GM21723 (cell line): ENCODE results near the gene COPS8.

Experiments
- ATAC-seq: cut with Tn5 transposase; IDR thresholded peaks from one replicate; pipeline ENCODE4 v1.9.1; 2021; ENCODE audit warnings: mild to moderate bottlenecking, moderate library complexity; ENCODE audit not compliant: unreplicated experiment

COPS8 gene

DNA sequence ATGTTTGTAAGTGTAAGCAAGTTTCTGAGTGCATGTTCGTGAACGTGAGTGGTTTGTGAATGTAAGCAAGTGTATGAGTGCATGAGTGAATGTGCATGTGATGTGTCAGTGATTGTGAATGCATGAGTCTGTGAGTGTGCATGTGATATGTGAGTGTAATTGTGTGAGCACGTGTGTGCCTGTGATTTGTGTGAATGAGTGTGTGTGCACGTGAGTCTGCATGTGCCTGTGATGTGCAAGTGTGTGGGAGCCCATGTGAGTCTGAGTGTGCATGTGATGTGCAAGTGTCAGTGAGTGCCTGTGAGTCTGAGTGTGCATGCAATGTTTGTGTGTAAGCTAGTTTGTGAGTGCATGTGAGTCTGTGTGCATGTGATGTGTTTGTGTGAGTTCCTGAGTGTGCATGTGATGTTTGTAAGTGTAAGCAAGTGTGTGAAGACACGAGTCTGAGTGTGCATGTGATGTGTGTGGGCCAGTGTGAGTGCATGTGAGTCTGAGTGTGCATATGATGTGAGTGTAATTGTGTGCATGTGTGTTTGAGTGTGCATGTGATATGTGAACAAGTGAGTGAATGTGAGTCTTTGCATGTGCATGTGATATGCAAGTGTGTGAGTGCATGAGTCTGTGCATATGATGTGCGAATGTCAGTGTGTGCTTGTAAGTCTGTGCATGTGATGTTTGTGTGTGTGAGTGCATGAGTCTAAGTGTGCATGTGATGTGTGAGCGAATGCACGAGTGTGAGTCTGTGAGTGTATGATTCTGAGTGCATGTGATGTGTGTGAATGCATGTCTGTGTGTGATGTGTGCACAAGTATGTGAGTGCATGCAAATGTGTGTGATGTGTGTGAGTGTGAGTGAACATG, 45.1 kb downstream of the COPS8 start:
- no peak for ATAC-seq

DNA sequence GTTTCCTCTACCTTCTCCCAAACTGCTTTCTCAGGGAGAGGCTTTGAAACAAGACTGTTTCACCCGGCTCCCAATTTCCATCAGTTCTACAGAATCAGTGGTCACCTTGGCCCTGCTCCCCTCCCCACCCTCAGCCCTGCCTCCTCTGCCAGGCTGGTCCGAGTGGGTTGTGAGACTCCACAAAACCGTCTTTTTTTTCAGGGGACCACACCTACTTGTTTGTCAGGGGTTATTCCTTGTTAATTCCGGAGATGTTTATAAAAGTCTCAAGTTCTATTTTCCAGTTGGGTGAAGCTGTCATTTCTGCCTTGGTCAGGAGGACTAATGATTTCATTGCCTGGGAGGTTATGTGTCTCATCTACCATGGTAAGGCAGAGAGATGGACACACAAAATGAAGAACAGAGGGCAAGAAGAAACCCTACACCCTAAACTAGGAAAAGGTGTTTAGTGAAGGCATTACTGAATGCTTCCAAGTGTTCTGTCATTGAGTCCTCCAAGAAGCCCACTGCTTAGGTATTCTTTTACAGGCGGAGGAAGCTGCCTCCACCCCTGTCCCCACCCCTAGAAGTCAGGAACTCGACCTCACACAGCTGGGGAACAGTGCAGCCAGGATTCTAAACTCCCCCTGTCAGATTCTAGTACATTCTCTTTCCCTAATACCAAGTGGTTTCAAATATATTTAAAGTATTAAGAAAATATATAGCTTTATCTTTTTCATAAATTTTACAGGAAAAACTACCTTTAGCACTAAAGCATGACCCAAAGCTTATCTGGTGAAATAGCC, 46.3 kb downstream of the COPS8 start:
- ATAC-seq = no peak

DNA sequence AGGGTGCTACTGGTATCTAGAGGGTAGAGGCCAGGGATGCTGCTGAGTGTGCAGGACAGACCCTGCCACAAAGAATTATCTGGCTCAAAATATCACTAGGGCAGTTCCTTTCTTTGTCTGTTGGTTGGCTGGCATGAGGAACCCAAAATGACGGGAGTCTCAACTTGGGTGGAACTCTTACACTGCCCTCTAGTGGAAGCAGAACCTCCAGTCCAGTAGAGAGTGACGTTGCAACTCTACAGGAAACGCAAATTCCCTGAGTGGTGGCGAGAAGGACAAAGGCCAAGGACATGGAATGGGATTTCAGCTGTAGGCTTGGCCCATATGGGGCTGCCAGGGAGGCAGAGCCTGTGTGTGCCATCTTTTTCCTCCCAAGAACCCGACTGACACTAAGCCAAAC, 47.1 kb downstream of the COPS8 start:
- no peak for ATAC-seq

DNA sequence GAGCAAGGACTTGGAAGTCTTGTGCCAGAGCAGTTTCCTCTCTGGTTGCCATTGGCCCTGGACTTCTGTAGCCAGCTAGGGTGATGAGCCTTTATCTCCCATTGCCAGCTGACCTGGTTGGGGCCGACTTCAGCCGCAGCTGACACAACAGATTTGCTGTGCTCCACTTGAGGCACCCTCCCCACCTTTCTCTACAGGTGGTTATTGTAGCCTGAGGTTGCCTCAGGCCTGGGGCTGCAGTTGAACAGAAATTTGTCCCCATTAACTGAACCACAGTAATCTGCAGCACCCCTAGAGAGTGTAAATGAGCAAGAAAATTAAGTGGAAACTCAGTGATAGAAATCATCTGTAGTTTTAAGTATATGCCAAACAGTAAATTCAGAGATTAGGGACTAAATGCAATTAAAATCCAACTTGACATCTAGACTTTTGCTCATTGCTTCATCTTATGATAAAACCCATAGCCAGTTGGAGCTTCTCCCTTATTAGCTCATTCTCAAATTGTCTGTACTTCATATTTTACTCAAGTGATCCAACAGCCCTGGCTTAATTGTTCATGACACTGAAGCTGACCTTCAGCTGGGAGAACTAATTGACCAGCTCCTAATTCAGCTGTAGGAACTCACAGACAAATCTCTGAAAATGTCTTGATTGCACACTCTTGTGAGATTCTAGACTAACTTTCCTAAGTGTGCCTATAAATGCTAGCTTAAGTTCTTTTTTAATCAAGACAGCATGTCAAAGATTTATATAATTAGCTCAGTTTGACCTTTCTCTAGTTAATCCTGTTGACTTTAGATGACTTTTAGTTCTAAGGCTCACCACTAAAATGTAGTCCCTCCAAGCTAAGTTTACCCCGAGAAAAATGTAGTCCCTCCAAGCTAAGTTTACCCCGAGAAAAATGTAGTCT, 48.9 kb downstream of the COPS8 start:
- ATAC-seq = no peak

DNA sequence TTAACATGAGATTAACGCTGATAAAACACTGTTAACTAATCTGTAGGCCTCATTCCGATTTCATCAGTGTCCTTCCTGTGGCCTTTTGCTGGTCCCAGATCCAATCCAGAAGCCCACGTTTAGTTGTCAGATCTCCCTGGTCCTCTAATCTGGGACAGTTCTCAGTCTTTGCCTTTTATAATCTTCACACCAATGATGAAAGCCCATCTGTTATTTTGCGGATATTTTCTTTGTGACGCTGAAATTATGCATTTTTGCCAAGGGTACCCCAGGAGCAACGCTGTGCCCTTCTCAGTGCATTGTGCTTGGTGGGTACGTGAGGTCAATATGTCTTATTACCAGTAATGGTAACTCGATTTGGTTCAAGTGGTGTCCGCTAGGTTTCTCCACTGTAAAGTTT, 51.1 kb downstream of the COPS8 start:
- no peak for ATAC-seq

DNA sequence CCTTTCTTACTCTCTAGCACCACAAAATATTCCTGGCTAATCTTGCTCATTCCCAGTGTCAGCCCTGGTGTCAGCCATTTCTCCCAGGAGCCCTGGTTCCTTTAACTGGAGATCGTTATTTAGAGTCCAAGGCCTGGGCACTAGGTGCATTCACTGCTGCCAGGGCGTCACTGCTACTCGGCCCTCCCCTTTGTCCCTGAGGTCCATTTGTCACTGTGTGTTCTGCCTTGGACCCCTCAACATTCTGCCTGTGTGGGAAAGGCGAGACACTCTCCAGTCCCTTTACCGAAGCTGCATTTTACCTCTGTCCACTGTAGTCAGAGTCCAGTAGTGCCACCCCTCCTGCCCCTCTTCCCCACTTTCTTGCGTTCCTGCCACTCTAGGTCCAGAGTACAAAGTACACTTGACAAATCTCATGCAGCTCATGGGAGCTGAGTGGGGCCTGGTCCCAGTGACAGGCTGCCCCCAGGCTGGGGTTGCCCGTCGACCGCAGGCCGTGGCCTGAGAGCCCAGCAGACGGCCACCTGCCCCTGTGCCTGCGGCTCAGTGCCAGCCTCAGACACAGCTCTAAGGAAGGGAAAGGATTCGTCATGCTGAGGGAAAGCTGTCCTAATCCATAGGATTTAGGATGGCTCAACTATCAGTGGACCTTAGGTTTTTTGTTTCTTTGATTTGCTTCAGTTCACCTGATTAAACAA, 52.1 kb downstream of the COPS8 start:
- no peak for ATAC-seq

DNA sequence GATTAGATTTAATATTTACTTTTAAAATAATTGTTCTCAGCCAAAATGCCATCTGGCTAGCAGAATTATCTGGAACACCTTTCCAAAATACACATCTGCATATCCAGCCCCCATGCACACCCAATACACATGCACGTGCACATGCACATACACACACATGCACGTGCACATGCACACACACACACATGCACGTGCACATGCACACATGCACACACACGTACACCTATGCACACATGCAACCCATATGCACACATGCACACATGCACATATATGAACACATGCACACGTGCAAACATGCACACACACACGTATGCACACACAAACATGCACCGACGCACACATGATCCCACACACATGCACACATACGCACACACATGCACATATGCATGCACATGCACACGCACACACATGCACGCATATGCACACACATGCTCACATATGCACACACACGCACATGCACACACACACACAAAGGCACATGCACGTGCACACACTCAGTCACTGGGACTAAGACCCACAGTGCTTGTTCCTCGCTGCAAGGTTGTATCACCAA, 53.5 kb downstream of the COPS8 start:
- no peak for ATAC-seq

DNA sequence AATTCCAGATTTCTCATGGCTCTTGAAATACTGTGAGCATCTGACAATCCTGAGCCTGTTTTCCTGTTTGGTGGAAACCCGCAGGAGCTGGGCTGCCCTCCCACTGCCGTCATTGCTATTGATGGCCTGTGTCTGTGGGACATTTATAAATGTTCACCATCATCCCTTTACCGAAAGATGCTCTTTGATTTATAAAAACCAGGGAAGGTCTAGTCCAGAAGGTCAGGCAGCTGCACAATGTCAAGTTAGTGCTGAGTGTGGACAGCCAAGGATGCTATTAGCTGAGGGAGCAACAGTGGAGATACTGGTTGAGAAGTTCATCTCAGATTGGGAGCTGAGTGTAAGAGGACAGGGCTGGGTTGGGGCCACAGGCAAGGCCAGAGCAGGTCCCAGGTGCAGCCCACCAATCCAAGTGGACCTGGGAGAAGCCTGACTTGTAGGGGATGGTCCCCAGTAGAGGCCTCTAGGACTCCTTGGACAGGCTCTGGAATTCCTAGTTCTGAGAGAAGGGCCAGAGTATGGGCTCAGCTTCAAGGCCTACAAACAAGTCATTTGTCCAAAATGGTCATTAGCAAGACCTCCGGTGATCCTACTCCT, 55.1 kb downstream of the COPS8 start:
- ATAC-seq = no peak

DNA sequence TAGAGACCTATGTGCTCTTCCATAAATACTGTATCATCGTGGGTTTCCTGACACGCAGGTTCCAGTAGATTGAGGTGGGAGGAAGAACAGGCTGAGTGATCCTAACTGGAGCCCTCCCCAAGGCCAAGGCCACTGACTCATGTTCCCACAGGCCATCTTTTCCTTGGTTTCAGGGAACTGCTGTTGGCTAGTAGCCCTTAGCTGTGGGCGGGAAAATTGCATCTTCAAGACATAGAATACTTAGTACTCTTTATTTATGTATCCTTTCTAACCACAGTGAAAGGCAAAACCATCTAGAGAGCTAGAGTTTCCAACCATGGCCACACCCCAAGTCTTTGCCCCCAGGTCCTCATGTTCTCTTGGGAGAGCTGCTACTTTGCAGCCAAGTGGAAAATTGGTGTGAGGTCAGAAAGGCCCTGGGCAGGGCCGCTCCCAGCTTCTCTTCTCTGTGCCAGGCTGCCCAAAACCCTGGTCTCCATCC, 55.9 kb downstream of the COPS8 start:
- ATAC-seq = no peak

DNA sequence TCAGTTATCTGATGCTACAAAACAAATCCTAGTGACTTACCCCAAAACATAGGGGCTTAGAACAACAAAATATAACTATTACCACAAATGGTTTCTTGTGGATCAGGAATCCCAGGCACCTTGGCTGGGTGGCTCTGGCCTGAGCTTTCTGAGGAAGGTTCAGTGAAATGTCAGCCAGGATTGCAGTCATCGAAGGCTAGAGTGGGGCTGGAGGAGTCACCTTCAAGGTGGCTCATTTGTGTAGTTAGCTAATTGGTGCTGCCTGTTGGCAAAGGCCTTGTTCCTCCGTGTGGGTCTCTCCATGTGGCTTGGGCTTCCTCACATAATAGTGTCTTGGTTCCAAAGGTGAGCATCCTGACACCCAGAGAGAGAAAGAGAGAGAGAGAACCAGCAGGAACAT, 57.4 kb downstream of the COPS8 start:
- ATAC-seq = no peak

DNA sequence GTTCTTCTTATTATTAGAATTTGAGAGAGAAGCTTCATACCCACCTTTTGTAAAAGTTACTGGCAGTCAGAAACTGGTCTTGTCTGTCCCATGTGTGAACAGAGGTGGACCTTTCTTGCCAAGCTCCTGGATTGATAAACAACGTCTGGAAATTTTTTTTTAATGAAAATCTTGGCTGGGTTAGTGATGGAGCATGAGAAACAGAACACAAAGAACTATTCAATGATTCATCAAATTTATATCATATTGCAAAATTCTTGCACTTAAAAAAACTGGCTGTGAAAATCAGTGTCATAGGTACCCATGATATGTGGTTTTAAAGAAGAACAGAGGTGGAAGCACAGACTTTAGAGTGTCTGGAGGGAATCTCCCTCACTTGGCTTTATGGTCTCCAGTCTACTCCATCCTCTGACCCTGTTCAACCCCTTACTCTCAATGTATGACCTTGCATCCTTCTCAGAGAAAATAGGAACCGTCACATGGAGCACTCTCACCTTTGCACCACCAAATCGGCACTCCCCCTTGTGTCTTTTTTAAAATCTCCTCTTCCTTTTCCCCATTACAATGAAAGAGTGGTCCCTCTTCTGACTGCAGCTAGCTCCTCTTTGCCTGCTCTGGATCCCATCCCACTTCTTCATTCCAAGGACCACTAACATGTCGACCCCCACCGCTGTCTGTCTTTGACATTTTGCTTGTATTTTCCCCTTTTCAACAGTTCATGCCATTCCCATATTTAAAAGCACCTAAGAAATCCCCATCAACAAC, 58.2 kb downstream of the COPS8 start:
- ATAC-seq = no peak

DNA sequence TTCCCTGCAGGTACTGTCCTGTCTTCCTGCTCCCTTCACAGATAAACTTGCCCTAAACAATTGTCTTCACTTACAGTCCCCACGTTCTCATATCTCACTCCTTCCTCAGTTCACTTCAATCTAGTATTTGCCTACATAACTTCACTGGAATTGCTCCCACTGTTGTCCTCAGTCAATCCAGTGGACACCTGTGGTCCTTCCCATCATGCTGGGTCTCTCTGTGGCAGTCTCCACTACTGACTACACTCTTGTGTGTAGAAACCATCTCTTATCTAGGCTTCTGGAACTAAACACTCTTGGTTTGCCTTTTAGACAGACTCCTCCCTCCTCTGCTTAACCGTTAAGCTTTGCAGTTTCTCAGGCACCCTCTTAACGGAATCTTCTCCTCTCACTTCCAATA, 58.8 kb downstream of the COPS8 start:
- ATAC-seq = no peak

DNA sequence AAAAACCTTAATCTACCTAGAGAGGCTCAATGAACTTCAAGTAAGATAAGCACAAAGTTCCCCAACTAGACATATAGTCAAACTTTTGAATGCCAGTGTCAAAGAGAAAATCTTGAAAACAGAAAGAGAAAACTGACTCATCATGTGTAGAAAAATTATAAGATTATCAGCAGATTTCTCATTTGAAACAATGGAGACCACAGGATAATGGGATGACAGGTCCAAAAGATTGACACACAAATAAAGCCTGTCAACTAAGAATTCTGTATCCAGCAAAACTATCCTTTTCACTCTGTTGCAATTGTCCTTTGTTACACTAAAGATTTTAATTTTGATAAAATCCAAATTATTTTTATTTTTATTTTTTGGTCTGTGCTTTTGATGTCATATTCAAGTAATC, 61.6 kb downstream of the COPS8 start:
- no peak for ATAC-seq

DNA sequence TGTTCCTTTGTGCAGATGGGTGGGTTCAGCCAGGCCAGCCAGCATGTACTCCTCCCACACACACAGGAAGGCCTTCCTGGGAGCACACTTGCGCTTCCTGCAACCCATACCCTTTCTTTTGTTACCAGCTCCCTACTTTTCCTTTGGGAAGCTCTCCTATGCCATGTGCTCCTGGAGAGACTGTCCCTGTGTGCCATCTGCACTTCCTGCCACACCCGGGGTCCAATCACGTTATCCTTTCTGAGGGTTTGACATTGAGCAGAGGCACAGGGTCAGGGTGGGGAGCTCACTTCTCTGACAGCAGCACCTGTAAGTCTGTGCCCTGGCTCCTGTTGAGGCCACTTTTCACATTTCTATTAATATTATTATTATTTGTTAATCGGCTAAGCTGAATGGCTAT, 62.9 kb downstream of the COPS8 start:
- ATAC-seq = no peak

DNA sequence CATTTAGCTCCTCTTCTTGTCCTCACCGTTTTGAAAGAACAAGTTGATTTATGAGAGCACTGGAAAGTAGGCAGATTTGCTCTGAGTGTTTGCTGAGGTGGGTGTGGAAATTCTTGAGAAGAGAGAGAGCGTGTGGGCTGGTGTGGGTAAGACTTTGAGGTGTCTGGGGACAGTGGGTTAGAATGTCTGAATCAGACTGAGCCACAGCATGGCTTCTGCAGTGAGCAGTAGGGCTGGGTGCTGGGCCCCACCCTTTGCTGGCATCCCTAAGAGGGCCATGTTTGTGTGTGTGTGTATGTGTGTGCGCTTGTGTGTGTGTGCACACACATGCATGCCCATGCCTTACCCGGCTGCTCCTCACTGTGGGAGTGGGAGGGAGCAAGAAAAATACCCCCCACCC, 63.7 kb downstream of the COPS8 start:
- ATAC-seq = no peak
